Pons (tissue), 1 donor: Measurements from ENCODE around the gene ETV6.

Source experiments
- DNase-seq: peaks from one replicate; pipeline ENCODE4 v3.0.0-alpha.2; 2016; ENCODE audit warnings: low spot score

ETV6 gene

DNA sequence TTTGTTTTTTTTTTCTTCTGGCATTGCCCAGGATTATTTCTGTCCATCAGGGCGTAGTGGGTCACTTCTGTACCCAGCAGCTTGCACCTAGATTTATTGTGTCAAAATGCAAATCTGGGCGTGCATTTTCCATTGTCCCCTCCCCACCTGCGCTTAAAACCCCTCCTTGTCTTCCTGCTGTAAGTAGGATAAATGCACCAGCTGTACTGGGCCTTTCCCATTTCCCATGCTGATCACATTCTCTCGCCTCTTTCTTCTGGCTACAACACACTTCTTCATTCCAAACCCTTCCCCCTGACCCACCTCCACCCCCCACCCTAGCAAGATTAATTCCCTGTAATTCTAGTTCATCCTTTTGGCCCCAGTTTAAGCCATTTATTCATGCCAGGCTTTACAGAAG lies 128.0 kb downstream of the ETV6 start:
- no peak for DNase-seq

DNA sequence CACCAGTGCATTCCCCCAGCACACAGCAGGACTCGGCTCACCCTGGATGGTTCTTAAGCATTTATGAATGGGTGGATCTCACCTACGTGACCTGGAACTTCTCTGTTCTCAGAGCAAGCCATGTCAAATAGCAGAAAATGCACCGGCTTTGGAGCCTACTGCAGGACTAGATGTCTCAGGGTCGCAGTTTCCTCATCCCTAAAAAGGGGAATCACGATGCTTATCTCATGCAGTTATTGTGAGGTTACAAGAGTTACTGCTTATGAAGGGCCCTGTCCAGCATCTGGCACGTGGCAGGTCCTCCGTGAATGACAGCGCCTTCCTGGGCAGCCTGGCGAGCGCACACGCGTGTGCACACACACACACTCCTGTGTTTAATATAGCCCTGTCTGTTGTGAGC lies 128.5 kb downstream of the ETV6 start:
- no peak for DNase-seq

DNA sequence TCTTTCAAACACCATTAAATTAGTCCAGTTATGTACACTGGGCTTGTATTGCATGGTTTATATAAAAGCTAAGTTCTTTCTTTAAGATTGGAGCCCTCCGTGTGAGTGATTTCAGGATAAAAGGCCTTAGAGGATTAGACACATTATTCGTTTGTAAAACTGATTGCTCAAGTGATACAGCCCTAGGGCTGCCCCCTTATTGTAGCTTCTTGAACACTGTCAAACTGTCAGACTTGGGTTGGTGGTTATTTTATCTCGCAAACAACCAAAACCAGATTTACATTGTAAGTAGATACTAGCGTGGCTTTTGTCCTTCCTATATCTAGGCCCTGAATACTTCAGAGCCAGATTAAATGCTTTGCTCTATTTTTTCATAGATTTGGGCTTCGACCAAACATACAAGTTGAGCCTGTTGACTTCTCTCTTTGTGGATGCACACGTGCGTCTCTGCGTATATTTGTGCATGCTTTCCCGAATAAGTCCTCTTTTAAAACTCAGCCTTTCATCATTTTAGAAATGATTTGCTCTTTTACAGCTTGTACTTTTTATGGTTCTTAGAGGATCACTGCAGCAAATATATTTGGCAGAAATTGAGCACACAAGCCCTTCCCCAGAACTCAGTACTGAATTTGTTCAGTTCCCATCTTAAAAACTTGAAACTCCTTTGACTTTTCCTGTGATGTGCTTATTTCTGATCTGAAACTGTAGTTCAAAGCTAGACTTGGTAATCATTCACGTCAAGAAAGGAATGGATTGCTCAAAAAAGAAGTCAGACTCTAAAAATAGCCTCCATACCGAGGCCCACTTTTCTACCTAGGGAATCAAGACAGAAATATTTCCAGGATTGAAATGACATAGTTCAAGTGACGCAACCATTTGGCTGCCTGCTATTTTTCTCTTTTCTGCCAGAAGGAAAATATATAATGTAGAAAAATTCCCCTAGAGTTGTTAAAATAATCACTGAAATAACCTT lies 129.5 kb downstream of the ETV6 start:
- no peak for DNase-seq

DNA sequence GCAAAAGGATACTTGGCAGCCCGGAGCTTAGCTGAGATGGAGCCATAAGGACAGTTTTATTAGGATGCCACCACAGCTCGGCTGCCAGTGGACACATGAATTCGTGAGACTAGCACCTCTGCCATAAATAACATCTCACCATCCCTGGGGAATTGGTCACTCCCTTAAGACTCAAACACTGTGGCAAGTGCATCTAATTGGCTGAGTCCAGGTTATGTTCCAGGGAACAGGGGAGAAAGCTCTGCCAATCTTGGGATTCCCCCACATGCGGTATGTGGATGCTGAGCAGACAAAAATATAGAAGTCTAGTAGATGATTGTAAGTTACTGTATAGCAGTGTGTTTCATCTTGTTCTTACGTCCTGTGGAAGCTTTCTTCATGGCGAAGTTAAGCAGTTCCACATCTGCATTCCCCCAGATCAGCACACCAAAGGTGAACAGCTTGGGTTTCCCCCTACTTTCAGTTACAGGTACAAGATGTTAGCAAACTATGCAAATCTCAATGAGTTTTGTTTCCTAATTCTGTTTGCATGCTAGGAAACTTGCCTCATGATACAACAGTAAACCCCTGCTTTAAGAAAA lies 131.1 kb downstream of the ETV6 start:
- no peak for DNase-seq

DNA sequence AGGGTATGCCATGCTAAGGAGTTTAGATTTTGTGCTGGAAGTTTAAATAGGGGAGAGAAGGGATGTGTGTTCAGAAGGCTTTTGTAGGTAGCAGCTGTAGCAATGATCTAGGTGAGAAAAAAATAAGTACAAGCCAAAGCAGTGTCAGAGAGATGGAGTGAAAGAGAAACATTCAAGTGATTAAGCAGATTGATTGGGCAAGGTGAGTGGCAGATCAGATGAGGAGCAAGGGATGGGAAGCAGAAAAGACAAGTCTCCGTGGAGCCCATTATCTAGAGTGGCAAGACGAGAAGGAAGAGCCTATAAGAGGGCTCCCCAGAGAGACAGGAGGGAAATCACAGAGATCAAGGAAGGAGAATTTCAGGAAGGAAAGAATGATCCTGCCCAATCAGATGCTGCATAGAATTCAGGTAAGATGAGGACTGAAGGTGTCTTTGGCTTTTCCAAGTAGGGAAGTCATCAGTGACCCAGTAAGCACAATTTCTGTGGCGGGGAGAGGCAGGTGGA lies 133.5 kb downstream of the ETV6 start:
- no peak for DNase-seq

DNA sequence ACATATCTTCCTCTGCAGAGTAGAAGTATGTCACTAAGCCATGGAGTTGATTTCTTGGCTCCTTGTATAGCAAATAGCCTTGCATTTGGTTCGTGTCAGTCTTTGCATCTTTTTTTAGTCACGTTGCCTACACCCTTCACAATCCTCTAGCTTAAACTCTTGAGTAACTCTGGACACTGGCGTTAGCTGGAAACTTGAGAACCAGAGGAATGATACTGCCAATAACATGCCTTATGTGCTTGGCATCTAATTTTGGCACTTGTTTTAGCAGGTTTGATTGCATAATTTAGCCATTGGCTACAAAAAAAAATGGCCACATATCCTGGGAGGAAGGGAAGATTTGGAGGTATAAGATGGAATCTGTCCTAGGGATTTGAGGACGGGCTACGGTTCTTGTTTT lies 136.2 kb downstream of the ETV6 start:
- DNase-seq, result no peak

DNA sequence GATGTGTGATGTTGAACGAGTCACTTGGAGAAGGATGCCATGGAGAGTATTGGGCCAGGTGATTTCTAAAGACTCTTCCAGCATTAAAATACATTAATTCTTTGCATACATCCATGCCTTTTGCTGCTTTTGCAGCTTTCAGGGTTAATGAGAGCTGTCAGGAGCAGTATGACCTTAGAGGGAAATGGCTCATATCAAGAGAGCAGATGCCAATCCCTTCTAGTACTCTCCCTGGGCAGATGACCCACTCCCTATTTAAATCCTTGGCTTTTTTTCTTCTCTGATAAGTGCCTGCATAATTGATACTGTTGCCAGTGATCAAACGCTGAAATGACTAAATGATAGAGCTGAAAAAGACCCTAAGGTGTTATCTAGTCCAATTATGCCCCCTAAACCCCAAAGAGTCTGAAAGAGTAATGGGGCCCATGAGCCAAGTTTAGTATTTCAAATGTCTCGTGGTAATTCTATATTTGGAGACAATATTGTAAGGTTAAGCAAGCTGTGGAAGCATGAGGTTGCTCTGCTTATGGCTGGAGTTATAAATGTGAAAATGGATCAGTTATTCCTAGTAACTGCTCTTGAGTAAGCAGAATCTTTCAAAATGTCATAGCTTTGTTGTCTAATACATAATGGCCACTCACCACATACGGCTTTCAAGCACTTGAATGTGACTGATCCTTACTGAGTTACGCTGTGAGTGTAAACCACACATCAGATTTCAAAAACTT lies 137.3 kb downstream of the ETV6 start:
- DNase-seq, result no peak

DNA sequence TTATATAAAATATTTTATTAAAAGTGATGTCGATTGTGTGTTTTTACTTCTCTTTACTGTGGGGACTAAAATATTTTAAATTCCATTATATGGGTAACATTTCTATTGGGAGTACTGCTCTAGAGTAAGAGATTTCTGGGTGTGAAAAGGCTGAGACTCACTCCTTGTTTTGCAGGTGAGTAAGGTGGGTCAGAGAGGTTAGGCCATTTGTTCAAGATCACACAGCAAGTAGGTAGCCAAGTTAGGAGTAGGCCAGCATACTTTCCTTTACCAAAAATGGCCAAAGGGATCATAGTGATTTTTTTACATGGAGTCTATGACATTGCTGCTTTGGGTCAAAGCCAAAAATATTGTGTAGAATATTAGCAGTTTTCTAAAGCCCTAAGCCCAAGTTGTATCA lies 138.0 kb downstream of the ETV6 start:
- no peak for DNase-seq

DNA sequence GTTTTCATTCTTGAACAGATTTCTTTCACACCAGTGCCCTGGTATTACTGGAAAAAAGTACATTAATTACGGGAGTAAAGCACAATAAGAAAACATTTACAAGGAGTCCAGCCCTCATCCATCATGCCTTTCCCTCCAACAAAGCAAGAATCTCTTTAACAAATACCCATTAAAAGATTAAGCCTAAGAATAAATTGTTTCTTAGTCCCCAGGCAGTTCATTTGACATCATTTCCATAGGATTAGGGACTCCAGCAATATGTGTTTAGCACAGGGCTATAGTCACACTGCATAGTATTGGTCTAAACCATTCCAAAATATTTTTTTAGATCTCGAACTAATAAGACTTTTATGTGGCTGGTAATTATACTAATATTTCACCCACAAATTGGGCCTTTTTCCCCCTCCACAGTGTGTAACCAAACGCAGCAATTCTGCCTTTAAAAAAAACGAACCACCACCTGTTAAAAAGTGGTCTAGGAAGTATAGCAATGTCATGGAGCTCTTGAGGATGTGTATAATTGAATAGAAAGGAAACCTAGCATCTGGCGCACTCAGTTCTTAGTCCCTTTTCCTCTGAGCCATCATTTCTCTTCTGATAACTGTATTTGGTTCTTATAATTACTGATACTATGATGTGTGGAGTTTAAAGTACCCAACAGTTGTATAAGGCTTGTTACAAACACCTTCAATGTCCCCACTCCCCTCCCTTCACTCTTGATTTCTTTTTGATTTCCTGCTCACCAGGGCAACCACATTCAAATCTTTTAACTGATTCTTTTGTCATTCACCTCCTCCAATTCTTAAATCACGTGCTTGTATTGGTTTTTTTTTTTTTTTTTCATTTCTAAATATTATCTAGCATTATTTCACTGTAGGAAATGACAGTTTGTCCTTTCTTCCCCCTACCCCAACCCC lies 138.7 kb downstream of the ETV6 start:
- DNase-seq, result no peak

DNA sequence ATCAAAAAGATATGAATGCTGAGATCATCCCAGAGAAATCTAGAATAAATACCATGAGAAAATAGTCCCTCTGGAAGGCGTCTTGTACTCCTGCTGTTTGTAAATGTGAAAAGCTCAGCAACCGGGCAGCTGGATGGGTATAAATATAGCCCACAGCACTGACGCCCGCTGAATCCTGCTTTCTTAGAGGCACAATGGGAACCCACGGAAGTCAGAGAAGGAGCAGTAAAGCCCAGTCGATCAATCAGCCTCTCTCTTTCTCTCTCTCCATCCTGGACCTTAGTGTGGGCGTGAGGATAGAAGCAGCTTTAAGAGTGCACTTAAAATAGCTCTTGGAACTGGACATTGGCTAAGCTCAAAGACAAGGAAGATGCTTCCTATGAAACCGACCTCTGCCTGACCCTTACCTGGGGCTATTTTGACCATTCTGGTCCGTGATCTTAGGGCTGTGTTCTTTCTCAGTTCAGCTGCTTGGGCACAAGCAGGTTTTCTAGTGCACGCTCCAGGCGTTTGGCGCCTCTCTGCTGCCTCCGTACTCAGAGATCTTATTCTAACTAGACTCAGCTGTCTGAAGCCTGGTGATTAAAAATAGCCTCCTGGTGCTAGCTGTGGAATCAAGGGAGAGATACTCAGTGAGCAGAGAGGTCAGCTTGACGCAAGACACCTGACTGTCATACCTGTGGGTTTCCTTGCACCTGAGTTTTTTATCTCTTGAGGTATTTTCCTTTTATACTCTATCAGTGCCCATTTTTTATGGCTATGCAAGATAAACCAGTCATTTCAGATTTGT lies 144.6 kb downstream of the ETV6 start:
- no peak for DNase-seq

DNA sequence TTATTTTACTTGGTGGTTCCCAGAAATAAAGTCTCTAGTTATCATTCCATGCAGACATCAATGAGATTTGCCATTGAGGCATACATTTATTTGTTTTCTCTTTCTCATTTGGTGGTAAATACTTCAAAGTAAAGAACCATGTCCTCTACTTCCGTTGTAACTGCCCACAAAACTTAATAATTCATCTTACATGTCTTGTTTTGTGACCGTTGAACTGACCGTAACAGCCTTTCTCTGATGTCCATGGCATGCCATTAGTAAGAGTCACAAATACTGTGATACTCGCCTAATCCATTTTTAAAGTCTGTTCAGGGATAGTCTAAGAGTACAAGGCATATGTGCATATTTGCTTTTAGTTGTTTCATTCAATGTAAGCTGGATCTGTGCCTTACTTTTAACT lies 145.3 kb downstream of the ETV6 start:
- DNase-seq, result no peak

DNA sequence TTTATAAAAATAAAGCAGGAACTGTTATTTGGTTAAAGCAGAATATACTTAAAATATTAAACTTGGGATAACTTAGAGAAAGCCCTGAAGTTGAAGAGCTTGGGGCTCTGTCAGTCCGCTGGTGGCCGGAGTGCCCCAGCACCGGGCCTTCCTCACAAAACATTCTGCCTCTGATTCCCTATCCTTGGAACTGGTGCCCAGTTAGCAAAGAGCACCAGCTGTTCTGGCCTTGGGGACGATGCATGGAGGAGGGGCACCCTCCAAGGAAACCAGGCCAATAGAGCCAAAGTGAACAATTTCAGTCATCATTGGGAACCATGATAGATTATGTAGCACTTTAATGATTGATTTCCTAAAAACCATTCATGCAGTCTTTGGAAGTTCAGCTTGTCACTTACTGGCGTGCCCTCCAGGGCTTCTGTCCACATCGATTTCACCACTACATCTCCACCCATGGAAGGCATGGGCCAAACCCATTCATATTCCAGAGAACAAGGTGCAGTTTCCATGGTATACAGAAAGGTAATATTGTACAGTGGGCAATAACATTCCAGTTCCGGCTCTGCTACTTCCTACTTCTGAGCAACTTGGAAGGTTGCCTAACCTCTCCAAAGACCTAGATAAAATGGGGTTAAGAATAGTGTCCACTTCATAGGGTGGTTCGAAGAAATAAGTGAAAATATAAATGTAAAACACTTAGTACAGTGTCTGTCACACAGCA lies 145.9 kb downstream of the ETV6 start:
- DNase-seq, result no peak

DNA sequence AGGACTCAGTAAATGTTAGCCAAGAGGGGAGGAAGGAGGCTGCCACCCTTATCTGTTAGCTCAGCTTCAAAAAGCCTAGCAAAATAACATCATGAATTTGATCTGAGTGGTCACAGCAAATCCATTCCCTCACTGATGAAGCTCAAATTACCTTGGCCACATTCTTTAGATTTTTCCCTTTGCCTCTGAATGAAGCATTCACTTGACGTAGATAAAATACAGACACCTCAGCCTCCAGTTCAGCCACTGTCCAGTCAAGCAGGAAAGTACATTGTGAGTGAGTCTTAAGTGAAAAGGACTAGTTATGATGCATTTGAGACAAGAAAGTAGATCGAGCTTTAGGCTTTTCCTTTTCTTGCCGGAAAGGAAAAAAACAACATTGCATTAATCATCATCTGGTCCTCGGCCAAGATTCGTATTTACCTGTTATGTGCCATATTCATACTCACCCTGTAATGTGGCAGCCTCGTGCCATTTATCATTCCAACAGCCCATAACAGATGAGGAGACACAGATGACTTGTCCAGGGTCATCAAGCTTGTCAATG lies 146.5 kb downstream of the ETV6 start:
- DNase-seq, result no peak

DNA sequence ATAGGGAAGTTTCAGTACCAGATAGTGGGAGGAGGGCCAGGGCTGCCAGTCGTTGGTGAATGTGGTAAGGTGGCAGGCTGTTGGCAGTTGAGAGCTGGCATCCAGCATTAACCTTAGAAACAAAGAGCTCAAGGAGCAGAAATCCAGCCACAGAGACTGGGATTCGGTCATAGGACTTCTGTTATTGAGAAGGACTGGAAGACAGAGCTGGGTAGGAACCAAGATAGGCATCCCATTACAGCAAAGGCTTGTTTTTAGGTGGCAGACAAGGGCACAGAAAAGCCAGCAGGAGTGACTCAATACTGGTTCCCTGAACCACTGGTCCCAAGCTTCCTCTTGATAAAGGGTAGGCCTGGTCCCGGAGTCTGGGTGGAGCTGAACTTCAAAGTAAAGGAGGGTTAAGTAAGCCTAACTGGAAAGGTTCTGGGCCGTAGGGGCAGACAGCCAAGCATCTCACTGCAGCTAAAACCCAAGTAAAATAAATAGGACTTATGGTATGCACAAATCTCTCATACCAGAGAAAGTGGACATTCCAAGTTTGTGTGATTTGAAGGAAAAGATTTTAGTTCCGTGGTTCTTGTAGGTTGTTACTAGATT lies 147.9 kb downstream of the ETV6 start:
- DNase-seq, result no peak

DNA sequence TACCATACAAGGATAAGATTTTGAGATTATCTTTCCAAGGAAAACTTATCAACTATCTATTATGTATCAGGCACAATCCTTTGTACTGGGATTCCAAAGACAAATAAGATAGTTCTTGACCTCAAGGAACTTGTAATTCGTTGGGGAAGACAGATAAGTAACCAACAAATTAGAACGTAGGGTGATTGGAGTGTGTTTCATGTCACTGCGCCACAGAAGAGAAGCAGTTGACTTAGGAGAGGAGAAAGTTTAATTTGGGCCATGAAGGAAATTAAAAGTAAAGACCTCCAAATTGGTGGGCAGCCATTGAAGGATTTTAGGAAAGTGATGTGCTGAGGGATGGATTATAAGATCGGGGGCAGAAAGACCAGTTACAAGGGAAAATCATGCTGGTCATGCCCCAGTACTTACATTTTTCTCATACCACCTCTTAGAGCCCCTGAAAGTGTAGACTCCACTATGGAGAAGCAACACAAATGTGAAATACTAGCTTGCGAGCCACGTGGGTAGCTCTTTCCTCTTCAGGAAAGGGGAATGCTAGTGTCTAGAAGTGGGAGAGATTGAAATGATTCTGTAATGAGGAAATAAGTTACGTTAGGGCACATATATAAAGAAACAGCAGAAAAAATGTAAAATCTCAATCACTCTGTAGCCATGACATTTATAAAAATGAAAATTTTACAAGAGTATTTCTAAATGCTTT lies 148.7 kb downstream of the ETV6 start:
- no peak for DNase-seq

DNA sequence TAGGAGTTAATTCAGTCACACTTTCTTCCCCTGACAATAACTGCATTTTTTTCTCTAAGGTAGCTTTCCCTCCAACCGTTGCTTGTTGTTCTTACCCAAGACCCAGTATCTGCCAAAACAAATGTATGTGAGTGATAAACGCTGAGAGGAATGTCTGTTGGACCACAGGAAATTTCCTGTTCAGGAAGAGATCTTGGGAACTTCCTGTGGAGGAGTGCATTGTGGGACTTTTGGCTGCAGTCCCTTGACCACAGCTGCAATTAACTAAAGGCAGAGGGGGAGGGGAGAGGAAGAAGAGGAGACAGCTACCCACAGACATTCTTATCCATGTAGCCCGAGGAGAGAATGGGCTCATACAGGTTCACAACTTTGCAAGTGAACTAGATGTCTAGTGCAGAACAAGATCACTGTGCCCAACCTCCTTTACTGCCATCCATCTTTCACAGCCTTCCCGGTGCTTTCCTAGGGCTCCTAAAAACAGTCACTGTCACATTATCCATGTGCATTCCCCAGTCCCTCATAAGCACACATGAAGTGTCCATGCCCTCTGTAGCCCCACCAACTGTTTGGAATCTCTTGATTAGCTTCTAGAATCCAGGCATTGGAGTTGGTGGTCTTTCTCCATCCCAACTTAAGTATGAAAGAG lies 149.5 kb downstream of the ETV6 start:
- no peak for DNase-seq

DNA sequence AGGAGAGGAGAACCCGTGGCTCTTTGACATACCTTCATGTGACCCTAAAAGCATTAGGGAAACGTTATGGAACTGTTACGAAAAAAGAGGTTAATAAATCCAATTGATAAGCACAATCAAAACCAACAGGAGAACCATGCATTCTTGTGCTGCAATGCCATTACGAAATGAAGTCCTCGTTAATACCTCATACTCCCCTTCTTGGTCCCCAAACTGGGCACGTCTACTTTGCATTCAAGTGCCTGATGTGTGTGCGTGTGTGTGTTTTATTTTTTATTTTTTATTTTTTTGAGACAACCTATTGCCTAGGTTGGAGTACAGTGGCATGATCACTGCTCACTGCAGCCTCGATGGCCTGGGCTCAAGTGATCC lies 150.0 kb downstream of the ETV6 start:
- DNase-seq, result no peak

DNA sequence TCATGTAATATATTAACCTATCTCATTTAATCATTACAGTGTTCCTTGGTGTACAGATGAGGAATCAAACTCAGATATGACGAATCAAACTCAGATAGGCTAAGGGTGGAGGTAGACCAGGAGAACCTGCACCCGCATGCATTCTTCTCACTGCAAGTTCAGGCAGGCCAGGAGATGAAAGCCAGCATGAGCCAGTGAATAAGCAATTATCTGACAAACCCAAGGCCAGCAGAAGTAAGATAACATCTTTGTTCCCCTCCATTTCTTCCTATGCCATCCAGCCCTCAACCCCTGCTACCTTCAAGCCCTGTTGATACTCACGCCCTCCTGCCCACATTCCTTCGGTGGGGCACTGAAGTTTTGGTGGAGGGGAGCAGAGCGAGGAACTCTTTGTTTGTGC lies 152.2 kb downstream of the ETV6 start:
- no peak for DNase-seq
